ENCODE results near the gene RAB29.

DNA sequence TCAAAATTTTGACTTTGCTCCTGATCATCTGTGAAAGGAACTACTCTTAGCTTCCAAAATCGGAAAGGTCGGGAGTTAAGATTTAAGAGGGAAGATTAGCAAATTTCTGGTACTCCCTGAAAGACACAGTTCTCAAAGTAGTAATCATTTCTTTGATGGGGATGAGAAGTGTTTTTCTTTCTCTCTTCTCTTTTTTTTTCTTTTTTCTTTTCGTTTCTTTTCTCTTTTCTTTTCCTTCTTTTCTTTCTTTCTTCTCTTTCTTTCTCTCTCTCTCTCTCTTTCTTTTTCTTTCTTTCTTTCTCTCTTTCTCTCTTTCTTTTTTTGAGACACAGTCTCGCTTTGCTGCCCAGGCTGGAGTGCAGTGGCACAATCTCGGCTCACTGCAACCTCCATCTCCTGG is 5.1 kb upstream of the RAB29 start:
- no peak for TF ChIP-seq EZH2 (IDR thresholded peaks at IDR 0.05; ENCODE audit: insufficient read depth, poor library complexity, severe bottlenecking)
- no peak for TF ChIP-seq EZH2phosphoT487 (IDR thresholded peaks at IDR 0.05; ENCODE audit: insufficient read depth, low read depth)

Measured in GM23248 (cell line).